Neural cell (in vitro differentiated cells): ENCODE measurements around the gene HACL1. TPM values are rescaled to one million over a fixed set of nuclear protein-coding genes. Genes with fewer than 3 reads are reported as not detected.

Source experiments
- H2AFZ ChIP-seq: fragments of 200-600, 300-800 bp; sonication (generic), shearing (Covaris generic); 2 replicates; pipeline ENCODE4 v1.6.0; 2014; ENCODE audit warnings: low read depth, mild to moderate bottlenecking, antibody characterized with exemption, low read length, moderate library complexity
- H3F3A ChIP-seq: fragments of 200-600 bp; shearing (Covaris generic); 2 replicates; pipeline ENCODE4 v1.6.1; 2016; ENCODE audit warnings: mild to moderate bottlenecking, moderate library complexity, mixed read lengths, antibody characterized with exemption, low read length; ENCODE audit not compliant: insufficient read depth, poor library complexity, severe bottlenecking
- H3K27ac ChIP-seq: fragments of 200-600, 300-800 bp; sonication (generic), shearing (Covaris generic); 2 replicates; pipeline ENCODE4 v1.5.1; 2014; ENCODE audit warnings: mild to moderate bottlenecking, low read length, moderate library complexity
- H3K27me3 ChIP-seq: fragments of 300-800, 200-600 bp; sonication (generic), shearing (Covaris generic); 2 replicates; pipeline ENCODE4 v1.6.0; 2014; ENCODE audit warnings: mild to moderate bottlenecking, low read depth, low read length, moderate library complexity; ENCODE audit not compliant: insufficient read depth
- H3K36me3 ChIP-seq: fragments of 300-800, 200-600 bp; sonication (generic), shearing (Covaris generic); 2 replicates; pipeline ENCODE4 v1.5.1; 2014; ENCODE audit warnings: mild to moderate bottlenecking, antibody characterized with exemption, low read length, moderate library complexity; ENCODE audit not compliant: insufficient read depth
- H3K4me2 ChIP-seq: fragments of 300-800, 200-600 bp; sonication (generic), shearing (Covaris generic); 2 replicates; pipeline ENCODE4 v1.6.0; 2014; ENCODE audit warnings: mild to moderate bottlenecking, low read length
- H3K4me3 ChIP-seq: fragments of 300-800, 200-600 bp; sonication (generic), shearing (Covaris generic); 2 replicates; pipeline ENCODE4 v1.5.1; 2014; ENCODE audit warnings: mild to moderate bottlenecking, low read length, moderate library complexity
- H3K79me2 ChIP-seq: fragments of 200-600 bp; shearing (Covaris generic); replicated peaks from 2 replicates; pipeline ENCODE4 v1.6.0; 2014; ENCODE audit warnings: mild to moderate bottlenecking, low read length, moderate library complexity; ENCODE audit not compliant: insufficient read depth
- H3K9ac ChIP-seq: fragments of 300-800, 200-600 bp; sonication (generic), shearing (Covaris generic); 2 replicates; pipeline ENCODE4 v1.6.1; 2016; ENCODE audit warnings: mild to moderate bottlenecking, low read length, mixed read lengths
- H3K9me2 ChIP-seq: fragments of 200-600 bp; shearing (Covaris generic); 2 replicates; pipeline ENCODE4 v1.6.1; 2016; ENCODE audit warnings: mild to moderate bottlenecking, low read length, mixed read lengths; ENCODE audit not compliant: insufficient read depth
- H3K9me3 ChIP-seq: fragments of 200-600, 300-800 bp; sonication (generic), shearing (Covaris generic); 2 replicates; pipeline ENCODE4 v1.6.1; 2016; ENCODE audit warnings: mild to moderate bottlenecking, mixed run types, low read length, moderate library complexity, mixed read lengths
- H4K20me1 ChIP-seq: fragments of 200-600 bp; shearing (Covaris generic); 2 replicates; pipeline ENCODE4 v1.6.1; 2016; ENCODE audit warnings: mild to moderate bottlenecking, mixed run types; ENCODE audit not compliant: insufficient read depth
- EP300 ChIP-seq: fragments of 450-650 bp; conservative IDR thresholded peaks from 2 replicates; pipeline ENCODE4 v1.6.1; 2014; ENCODE audit warnings: antibody characterized with exemption, mild to moderate bottlenecking, moderate library complexity; ENCODE audit not compliant: poor library complexity, severe bottlenecking
- EZH2 ChIP-seq: fragments of 200-600, 300-800 bp; shearing (Covaris generic), sonication (generic); IDR thresholded peaks from 2 replicates; pipeline ENCODE4 v1.6.1; 2014; ENCODE audit warnings: antibody characterized with exemption, low read length, borderline replicate concordance, mild to moderate bottlenecking; ENCODE audit not compliant: insufficient read depth, poor library complexity, severe bottlenecking
- MXI1 ChIP-seq: fragments of 450-650 bp; conservative IDR thresholded peaks from 2 replicates; pipeline ENCODE4 v1.6.1; 2014; ENCODE audit warnings: antibody characterized with exemption, mild to moderate bottlenecking; ENCODE audit not compliant: poor library complexity, severe bottlenecking
- POLR2AphosphoS5 ChIP-seq: IDR thresholded peaks from 2 replicates; pipeline ENCODE4 v1.6.1; 2012
- RAD21 ChIP-seq: fragments of 450-650 bp; conservative IDR thresholded peaks from 2 replicates; pipeline ENCODE4 v1.6.1; 2014; ENCODE audit warnings: antibody characterized with exemption, mild to moderate bottlenecking, moderate library complexity
- SMC3 ChIP-seq: fragments of 450-650 bp; conservative IDR thresholded peaks from 2 replicates; pipeline ENCODE4 v1.6.1; 2014; ENCODE audit warnings: antibody characterized with exemption, mild to moderate bottlenecking, moderate library complexity; ENCODE audit not compliant: poor library complexity
- TAF1 ChIP-seq: IDR thresholded peaks from 2 replicates; pipeline ENCODE4 v1.6.1; 2012; ENCODE audit warnings: low read depth
- polyA plus RNA-seq: library from polyadenylated mRNA; depleted of rRNA; stranded (reverse); fragments of >200 nt; gene quantifications from 2 replicates; pipeline ENCODE4 v1.2.3, GENCODE V29; 2014
- TF ChIP-seq, protein P1 (sequence below): IDR thresholded peaks from 2 replicates; pipeline ENCODE4 v1.6.1; 2012; ENCODE audit warnings: borderline replicate concordance
- TF ChIP-seq, protein P2 (sequence below): fragments of 450-650 bp; IDR thresholded peaks from 2 replicates; pipeline ENCODE4 v1.5.1; 2014; ENCODE audit warnings: antibody characterized with exemption, mild to moderate bottlenecking, moderate library complexity; ENCODE audit not compliant: poor library complexity, severe bottlenecking

Gene HACL1
- polyA plus RNA-seq, 1 donor from 2014 or later: 26.0 TPM

DNA sequence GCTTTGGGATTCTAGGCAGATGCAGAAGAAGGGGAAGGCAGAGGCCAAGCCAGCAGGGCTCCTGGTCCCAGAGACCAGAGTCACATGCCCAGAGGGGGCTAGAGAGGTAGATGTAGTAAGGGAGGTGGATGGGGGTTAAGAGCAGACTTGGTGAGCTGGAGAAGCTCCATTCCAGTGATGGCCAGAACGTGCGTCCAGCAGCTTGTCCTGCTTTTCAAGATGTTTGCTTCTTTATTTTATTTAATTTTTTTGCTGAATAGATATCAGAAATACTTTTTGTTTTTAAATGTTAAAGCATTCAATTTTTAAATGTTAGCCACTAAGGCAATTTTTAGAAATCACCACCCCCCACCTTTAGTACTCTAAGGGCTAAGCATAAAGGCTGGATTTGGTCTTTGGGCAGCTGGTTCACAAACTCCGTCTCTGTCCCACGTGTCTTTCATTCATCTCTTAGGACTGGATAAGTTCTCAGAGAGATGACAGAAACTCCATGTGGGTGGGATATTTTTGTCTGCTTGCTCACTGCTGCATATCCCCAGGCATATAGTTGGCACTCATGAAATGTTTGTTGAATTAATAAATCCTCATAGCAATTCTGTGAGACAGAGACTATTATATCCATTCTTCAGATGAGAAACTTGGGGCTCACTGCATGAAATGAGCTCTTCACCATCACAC is 86.6 kb downstream of the HACL1 start:
- Histone ChIP-seq H3K9me3 (no peaks in the 10 kb centered on the region), H3K27ac (no peak overlapping the region), H3K4me2 (no peak overlapping the region), H2AFZ (no peak overlapping the region), H3K36me3 (no peaks in the 10 kb centered on the region), H3K9me2 (no peaks in the 10 kb centered on the region), H3K4me3 (no peak overlapping the region), H3K79me2 (no peaks in the 10 kb centered on the region), H3F3A (no peaks in the 10 kb centered on the region), H3K9ac (no peak overlapping the region), H4K20me1 (no peaks in the 10 kb centered on the region), H3K27me3 (no peaks in the 10 kb centered on the region)
- TF ChIP-seq POLR2AphosphoS5 (no peak), EP300 (no peak), MXI1 (no peak), EZH2 (no peak), SMC3 (no peak), RAD21 (no peak), TAF1 (no peak)
- TF ChIP-seq, protein P1, sequence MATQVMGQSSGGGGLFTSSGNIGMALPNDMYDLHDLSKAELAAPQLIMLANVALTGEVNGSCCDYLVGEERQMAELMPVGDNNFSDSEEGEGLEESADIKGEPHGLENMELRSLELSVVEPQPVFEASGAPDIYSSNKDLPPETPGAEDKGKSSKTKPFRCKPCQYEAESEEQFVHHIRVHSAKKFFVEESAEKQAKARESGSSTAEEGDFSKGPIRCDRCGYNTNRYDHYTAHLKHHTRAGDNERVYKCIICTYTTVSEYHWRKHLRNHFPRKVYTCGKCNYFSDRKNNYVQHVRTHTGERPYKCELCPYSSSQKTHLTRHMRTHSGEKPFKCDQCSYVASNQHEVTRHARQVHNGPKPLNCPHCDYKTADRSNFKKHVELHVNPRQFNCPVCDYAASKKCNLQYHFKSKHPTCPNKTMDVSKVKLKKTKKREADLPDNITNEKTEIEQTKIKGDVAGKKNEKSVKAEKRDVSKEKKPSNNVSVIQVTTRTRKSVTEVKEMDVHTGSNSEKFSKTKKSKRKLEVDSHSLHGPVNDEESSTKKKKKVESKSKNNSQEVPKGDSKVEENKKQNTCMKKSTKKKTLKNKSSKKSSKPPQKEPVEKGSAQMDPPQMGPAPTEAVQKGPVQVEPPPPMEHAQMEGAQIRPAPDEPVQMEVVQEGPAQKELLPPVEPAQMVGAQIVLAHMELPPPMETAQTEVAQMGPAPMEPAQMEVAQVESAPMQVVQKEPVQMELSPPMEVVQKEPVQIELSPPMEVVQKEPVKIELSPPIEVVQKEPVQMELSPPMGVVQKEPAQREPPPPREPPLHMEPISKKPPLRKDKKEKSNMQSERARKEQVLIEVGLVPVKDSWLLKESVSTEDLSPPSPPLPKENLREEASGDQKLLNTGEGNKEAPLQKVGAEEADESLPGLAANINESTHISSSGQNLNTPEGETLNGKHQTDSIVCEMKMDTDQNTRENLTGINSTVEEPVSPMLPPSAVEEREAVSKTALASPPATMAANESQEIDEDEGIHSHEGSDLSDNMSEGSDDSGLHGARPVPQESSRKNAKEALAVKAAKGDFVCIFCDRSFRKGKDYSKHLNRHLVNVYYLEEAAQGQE: no peak
- TF ChIP-seq, protein P2, sequence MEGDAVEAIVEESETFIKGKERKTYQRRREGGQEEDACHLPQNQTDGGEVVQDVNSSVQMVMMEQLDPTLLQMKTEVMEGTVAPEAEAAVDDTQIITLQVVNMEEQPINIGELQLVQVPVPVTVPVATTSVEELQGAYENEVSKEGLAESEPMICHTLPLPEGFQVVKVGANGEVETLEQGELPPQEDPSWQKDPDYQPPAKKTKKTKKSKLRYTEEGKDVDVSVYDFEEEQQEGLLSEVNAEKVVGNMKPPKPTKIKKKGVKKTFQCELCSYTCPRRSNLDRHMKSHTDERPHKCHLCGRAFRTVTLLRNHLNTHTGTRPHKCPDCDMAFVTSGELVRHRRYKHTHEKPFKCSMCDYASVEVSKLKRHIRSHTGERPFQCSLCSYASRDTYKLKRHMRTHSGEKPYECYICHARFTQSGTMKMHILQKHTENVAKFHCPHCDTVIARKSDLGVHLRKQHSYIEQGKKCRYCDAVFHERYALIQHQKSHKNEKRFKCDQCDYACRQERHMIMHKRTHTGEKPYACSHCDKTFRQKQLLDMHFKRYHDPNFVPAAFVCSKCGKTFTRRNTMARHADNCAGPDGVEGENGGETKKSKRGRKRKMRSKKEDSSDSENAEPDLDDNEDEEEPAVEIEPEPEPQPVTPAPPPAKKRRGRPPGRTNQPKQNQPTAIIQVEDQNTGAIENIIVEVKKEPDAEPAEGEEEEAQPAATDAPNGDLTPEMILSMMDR: no peak

- Histone ChIP-seq H3K79me2 (no peaks in the 10 kb centered on the region), H3K9me2 (no peaks in the 10 kb centered on the region), H2AFZ (no peak overlapping the region), H3F3A (no peaks in the 10 kb centered on the region), H3K27me3 (no peaks in the 10 kb centered on the region), H3K4me3 (no peak overlapping the region), H3K27ac (no peak overlapping the region), H3K36me3 (no peaks in the 10 kb centered on the region), H4K20me1 (no peaks in the 10 kb centered on the region), H3K9ac (no peak overlapping the region), H3K9me3 (no peaks in the 10 kb centered on the region), H3K4me2 (no peak overlapping the region)
- TF ChIP-seq POLR2AphosphoS5 (no peak), SMC3 (no peak), RAD21 (no peak), EP300 (no peak), MXI1 (no peak), TAF1 (no peak)
- TF ChIP-seq, protein P2: no peak
- TF ChIP-seq, protein P1: no peak
Measured at GRCh38 chr3:15513810-15514662, 87.3 kb downstream of the HACL1 start.
